B cell (primary cell): ENCODE measurements around the gene CHD6. TPM values are rescaled to one million over a fixed set of nuclear protein-coding genes. Genes with fewer than 3 reads are reported as not detected.

Source experiments
- ATAC-seq: fragments of 200-7000 bp; cut with Tn5 transposase; one replicate; pipeline ENCODE4 v1.10.0; 2021; ENCODE audit warnings: low read depth, mild to moderate bottlenecking, moderate number of reproducible peaks, moderate library complexity
- CTCF ChIA-PET: fragments of 350-600 bp; sonication (Branson Sonifier 250); formaldehyde crosslinking; loops from one replicate; lab custom pipeline; 2021; ENCODE audit warnings: antibody characterized with exemption, inconsistent platforms; lab: Charles Lee
- POLR2A ChIA-PET: fragments of 350-600 bp; sonication (Branson Sonifier 250); formaldehyde crosslinking; loops from one replicate; lab custom pipeline; 2021; ENCODE audit warnings: antibody characterized with exemption; lab: Charles Lee
- DNase-seq: peaks from one replicate; pipeline ENCODE4 v3.0.0; 2013
- H2AFZ ChIP-seq: 2 replicates; pipeline ENCODE4 v1.6.1; 2012; ENCODE audit warnings: mild to moderate bottlenecking, low read depth, low read length; ENCODE audit not compliant: insufficient read depth, poor library complexity, severe bottlenecking
- H3K27ac ChIP-seq, 2 donors: 1 replicate in 1 of 2; 2 replicates in 1 of 2; pipeline ENCODE4 v1.5.1; 2012 to 2013; ENCODE audit warnings: low read length in 2 of 2, mild to moderate bottlenecking in 2 of 2, moderate library complexity in 1 of 2
- H3K27me3 ChIP-seq, 4 experiments: fragments of 200-600 bp in 1 of 4; sonication (generic) in 1 of 4; replicated peaks in 1 of 4; 1 replicate in 2 of 4; 2 replicates in 2 of 4; pipeline versions ENCODE4 v1.6.1 to v1.7.0; 2013 to 2016; ENCODE audit warnings: low read length in 3 of 4, mild to moderate bottlenecking in 2 of 4, mixed read lengths in 1 of 4, moderate library complexity in 1 of 4; ENCODE audit not compliant: insufficient read depth in 4 of 4, control insufficient read depth in 3 of 4; ENCODE audit errors: control extremely low read depth in 1 of 4
- H3K36me3 ChIP-seq, 2 experiments: replicated peaks in 1 of 2; 1 replicate in 1 of 2; 2 replicates in 1 of 2; pipeline versions ENCODE4 v1.6.1 to v1.7.1; 2013; ENCODE audit warnings: low read length in 1 of 2; ENCODE audit not compliant: insufficient read depth in 2 of 2, control insufficient read depth in 1 of 2; ENCODE audit errors: control extremely low read depth in 1 of 2, extremely low read depth in 1 of 2
- H3K4me1 ChIP-seq, 2 donors: fragments of 200-600 bp in 1 of 2; sonication (generic) in 1 of 2; 1 replicate in 1 of 2; 2 replicates in 1 of 2; pipeline versions ENCODE4 v1.5.1 to v1.6.1; 2013 to 2017; ENCODE audit warnings: low read length in 2 of 2; ENCODE audit not compliant: control insufficient read depth in 2 of 2, insufficient read depth in 2 of 2
- H3K4me2 ChIP-seq: replicated peaks from 2 replicates; pipeline ENCODE3; 2012; ENCODE audit warnings: mild to moderate bottlenecking, low read depth, low read length; ENCODE audit not compliant: poor library complexity, severe bottlenecking
- H3K4me3 ChIP-seq, 5 experiments: fragments of 200-600 bp in 1 of 5; sonication (generic) in 1 of 5; 1 replicate in 3 of 5; 2 replicates in 2 of 5; pipeline versions ENCODE4 v1.5.1 to v1.7.0; 2011 to 2016; ENCODE audit warnings: low read length in 4 of 5, mild to moderate bottlenecking in 4 of 5, low read depth in 2 of 5, control low read depth in 1 of 5, moderate library complexity in 1 of 5; ENCODE audit not compliant: insufficient read depth in 1 of 5; ENCODE audit errors: control extremely low read depth in 1 of 5, extremely low read depth in 1 of 5
- H3K79me2 ChIP-seq: fragments of 200-600 bp; sonication (generic); one replicate; pipeline ENCODE4 v1.6.0; 2016; ENCODE audit warnings: low read length; ENCODE audit not compliant: control insufficient read depth, insufficient read depth
- H3K9ac ChIP-seq: fragments of 200-600 bp; sonication (generic); 2 replicates; pipeline ENCODE4 v1.6.1; 2017; ENCODE audit warnings: mild to moderate bottlenecking, low read length, moderate library complexity
- H3K9me3 ChIP-seq, 3 donors: one replicate each; pipeline versions ENCODE4 v1.6.1 to v1.7.1; 2013; ENCODE audit warnings: low read length in 2 of 3; ENCODE audit not compliant: control insufficient read depth in 2 of 3, insufficient read depth in 1 of 3; ENCODE audit errors: control extremely low read depth in 1 of 3
- H4K20me1 ChIP-seq: 2 replicates; pipeline ENCODE4 v1.6.0; 2012; ENCODE audit warnings: mild to moderate bottlenecking, low read length; ENCODE audit not compliant: insufficient read depth, control insufficient read depth, poor library complexity, severe bottlenecking
- H3K27ac Mint-ChIP-seq: one replicate; pipeline ENCODE4 v1.8.0; 2021; ENCODE audit warnings: mixed read lengths
- H3K27me3 Mint-ChIP-seq: one replicate; pipeline ENCODE4 v1.8.0; 2021; ENCODE audit warnings: mixed read lengths
- H3K4me1 Mint-ChIP-seq: one replicate; pipeline ENCODE4 v1.8.0; 2021; ENCODE audit warnings: mixed read lengths
- H3K4me3 Mint-ChIP-seq: one replicate; pipeline ENCODE4 v1.8.0; 2021; ENCODE audit warnings: mixed read lengths
- H3K9me3 Mint-ChIP-seq: one replicate; pipeline ENCODE4 v1.8.0; 2022; ENCODE audit warnings: mixed read lengths; ENCODE audit not compliant: insufficient read depth
- CTCF ChIP-seq: fragments of 200-600 bp; IDR thresholded peaks from one replicate; pipeline ENCODE4 v1.8.0; 2022; ENCODE audit warnings: antibody characterized with exemption, mild to moderate bottlenecking
- EZH2 ChIP-seq: IDR thresholded peaks from 2 replicates; pipeline ENCODE4 v1.6.1; 2012; ENCODE audit warnings: borderline replicate concordance, low read depth, mild to moderate bottlenecking, moderate library complexity, low read length; ENCODE audit not compliant: insufficient read depth, poor library complexity, severe bottlenecking
- WGBS: methylation state at CpG from one replicate; pipeline ENCODE4 v1.1.5; 2013; ENCODE audit warnings: missing lambda C conversion rate; ENCODE audit not compliant: insufficient coverage; 5-methylcytosine and 5-hydroxymethylcytosine counted together
- intact Hi-C: fragments of 100-400 bp; cut with micrococcal nuclease; formaldehyde crosslinking; loops from one replicate; pipeline ENCODE4 v1.10.0; 2022
- polyA plus RNA-seq: library from polyadenylated mRNA; depleted of rRNA; stranded (reverse); fragments of >200 nt; gene quantifications from 2 replicates; pipeline ENCODE4 v1.2.3, GENCODE V29; 2012
- total RNA-seq, 2 donors: library from RNA; stranded (reverse); fragments of 120-200 nt in 1 of 2; gene quantifications; 1 replicate in 1 of 2; 2 replicates in 1 of 2; pipeline versions ENCODE4 v1.2.3 to v1.2.4, GENCODE V29; 2013 to 2022

CHD6 gene
- total and polyA plus RNA-seq, 2 donors (not counting 1 experiment from before 2014, with no cell fraction given): 10.3 to 117 TPM

GRCh38 chr20:41540459-41540858 is 77.7 kb downstream of the CHD6 start:
- peaks cover 34% of the 10 kb centered on the region for H3K79me2 ChIP-seq
- H3K4me1 ChIP-seq: no peaks in the 10 kb centered on the region
- H3K4me3 ChIP-seq: no peak overlapping the region
- H3K9me3 Mint-ChIP-seq: no peaks in the 10 kb centered on the region
- H2AFZ ChIP-seq: no peak overlapping the region
- peaks cover 10% of the 10 kb centered on the region for H3K4me1 Mint-ChIP-seq
- no peak for DNase-seq
- CTCF ChIA-PET: interaction anchor here (1.5 kb wide), 1 partner anchor 11 kb away, joined by 3 read pairs; no protein-coding TSS in a partner anchor
- H3K4me3 Mint-ChIP-seq: no peak overlapping the region
- peaks cover 8% of the 10 kb centered on the region for H4K20me1 ChIP-seq
- H3K27ac ChIP-seq: no peak overlapping the region
- ATAC-seq: no peak
- TF ChIP-seq EZH2 (no peak), CTCF (no peak)
- H3K27me3 Mint-ChIP-seq: no peaks in the 10 kb centered on the region
- POLR2A ChIA-PET: no interaction called here
- no peaks in the 10 kb centered on the region for H3K27me3 ChIP-seq
- intact Hi-C loops: no loop called here
- H3K9ac ChIP-seq: no peak overlapping the region
- no peak overlapping the region for H3K4me2 ChIP-seq
- no CpG with 5 or more reads among the region's 3 CpGs for WGBS
- no peaks in the 10 kb centered on the region for H3K36me3 ChIP-seq
- H3K27ac Mint-ChIP-seq: no peak overlapping the region
- peaks cover 0 to 9% (median 4%) of the 10 kb centered on the region in 3 donors for H3K9me3 ChIP-seq

GRCh38 chr20:41538810-41539596 is 79.2 kb downstream of the CHD6 start:
- H3K9ac ChIP-seq: no peak overlapping the region
- H3K4me1 Mint-ChIP-seq: peaks cover 9% of the 10 kb centered on the region
- CTCF ChIA-PET: no interaction called here
- no peaks in the 10 kb centered on the region for H3K9me3 Mint-ChIP-seq
- H3K79me2 ChIP-seq: peaks cover 36% of the 10 kb centered on the region
- peaks cover 0 to 9% (median 4%) of the 10 kb centered on the region in 3 donors for H3K9me3 ChIP-seq
- WGBS: 82% methylated on average over 4 of the region's 8 CpGs
- no peaks in the 10 kb centered on the region for H3K27me3 Mint-ChIP-seq
- no peak overlapping the region for H3K4me3 ChIP-seq
- no peaks in the 10 kb centered on the region for H3K27me3 ChIP-seq
- H3K4me2 ChIP-seq: no peak overlapping the region
- H2AFZ ChIP-seq: no peak overlapping the region
- DNase-seq: no peak
- H3K27ac ChIP-seq: no peak overlapping the region
- TF ChIP-seq EZH2: no peak
- no peak for TF ChIP-seq CTCF
- no peak overlapping the region for H3K27ac Mint-ChIP-seq
- intact Hi-C loops: no loop called here
- POLR2A ChIA-PET: no interaction called here
- H3K36me3 ChIP-seq: no peaks in the 10 kb centered on the region
- no peak for ATAC-seq
- peaks cover 7% of the 10 kb centered on the region for H4K20me1 ChIP-seq
- H3K4me1 ChIP-seq: no peaks in the 10 kb centered on the region
- no peak overlapping the region for H3K4me3 Mint-ChIP-seq
